ENCODE measurements around the gene UNC5B.
A peak's percentile ranks its signal among the peaks of the same experiment; 100 is the strongest.
"Not testable (repeated sequence)": the region's sequence is repeated elsewhere in the genome, so short reads cannot be mapped to it uniquely, and the experiment has no call there.

The UNC5B gene

GRCh38 chr10:71209731-71210541, 2.4 kb upstream of the UNC5B start:
- DNase-seq: no peak

- no peak for DNase-seq
Observed at GRCh38 chr10:71210542-71210871, 1.9 kb upstream of the UNC5B start.

- no peak for DNase-seq
Observed at GRCh38 chr10:71211053-71211452, 1.3 kb upstream of the UNC5B start.

GRCh38 chr10:71211775-71212317, 524 bp upstream of the UNC5B start:
- DNase-seq: no peak

GRCh38 chr10:71213127-71213621, 804 bp downstream of the UNC5B start:
- DNase-seq: peak; percentile 24

- no peak for DNase-seq
Observed at GRCh38 chr10:71213761-71214440, 1.5 kb downstream of the UNC5B start.

- DNase-seq: no peak
Observed at GRCh38 chr10:71214641-71215559, 2.5 kb downstream of the UNC5B start.

- no peak for DNase-seq
Observed at GRCh38 chr10:71216363-71216695, 4.0 kb downstream of the UNC5B start.

GRCh38 chr10:71216751-71217265, 4.4 kb downstream of the UNC5B start:
- DNase-seq: no peak

GRCh38 chr10:71217266-71218045, 5.1 kb downstream of the UNC5B start:
- DNase-seq: no peak

GRCh38 chr10:71218046-71218650, 5.8 kb downstream of the UNC5B start:
- DNase-seq: no peak

- no peak for DNase-seq
Observed at GRCh38 chr10:71218651-71219050, 6.3 kb downstream of the UNC5B start.

GRCh38 chr10:71219236-71219917, 7.0 kb downstream of the UNC5B start:
- DNase-seq: not testable (repeated sequence)

GRCh38 chr10:71219918-71220688, 7.7 kb downstream of the UNC5B start:
- DNase-seq: no peak

- no peak for DNase-seq
Observed at GRCh38 chr10:71220689-71221540, 8.5 kb downstream of the UNC5B start.

GRCh38 chr10:71221586-71222202, 9.3 kb downstream of the UNC5B start:
- DNase-seq: no peak

GRCh38 chr10:71222601-71223346, 10.4 kb downstream of the UNC5B start:
- no peak for DNase-seq

Data from activated T-cell treated with anti-CD3 and anti-CD28 coated beads, Interleukin-2, amount 50 U/mL, for 1 hour (primary cell).